Tibial artery (tissue), 4 donors: ENCODE measurements around the gene CCDC39.

ENCODE experiments used
- DNase-seq, 2 donors: peaks; one replicate each; pipeline ENCODE4 v3.0.0-alpha.2; 2019
- H3K27ac ChIP-seq, 2 donors: fragments of 200-600 bp; sonication (generic) in 1 of 2; 1 replicate in 1 of 2; 2 replicates in 1 of 2; pipeline ENCODE4 v1.5.1; 2018 to 2019; ENCODE audit warnings: mild to moderate bottlenecking in 1 of 2
- H3K27me3 ChIP-seq, 2 donors: fragments of 200-600 bp; sonication (generic) in 1 of 2; one replicate each; pipeline versions ENCODE4 v1.5.1 to v1.6.0; 2016 to 2019
- H3K36me3 ChIP-seq, 3 donors: fragments of 200-600 bp; sonication (generic) in 2 of 3; one replicate each; pipeline ENCODE4 v1.5.1; 2016 to 2019; ENCODE audit warnings: mild to moderate bottlenecking in 2 of 3
- H3K4me1 ChIP-seq, 4 donors: fragments of 200-600 bp; sonication (generic) in 2 of 4; 1 replicate in 3 of 4; 2 replicates in 1 of 4; pipeline ENCODE4 v1.5.1; 2016 to 2019
- H3K4me3 ChIP-seq, 2 donors: fragments of 200-600 bp; sonication (generic) in 1 of 2; 1 replicate in 1 of 2; 2 replicates in 1 of 2; pipeline ENCODE4 v1.5.1; 2018 to 2019; ENCODE audit warnings: mild to moderate bottlenecking in 2 of 2
- H3K9me3 ChIP-seq, 3 donors: fragments of 200-600 bp; sonication (generic) in 1 of 3; one replicate each; pipeline ENCODE4 v1.5.1; 2016 to 2019
- CTCF ChIP-seq, 2 experiments: fragments of 200-600 bp in 1 of 2; fragments of 450-650 bp in 1 of 2; IDR thresholded peaks; one replicate each; pipeline ENCODE4 v1.5.1; 2017 to 2019; ENCODE audit warnings: antibody characterized with exemption in 2 of 2, mild to moderate bottlenecking in 1 of 2, moderate library complexity in 1 of 2
- intact Hi-C: fragments of 100-400 bp; cut with DNase I; formaldehyde crosslinking; loops from one replicate; pipeline ENCODE4 v1.15.0; 2023; ENCODE audit warnings: low total_unique reads

Gene CCDC39

GRCh38 chr3:180590396-180590795 is 88.9 kb downstream of the CCDC39 start:
- intact Hi-C loops = no loop called here
- Histone ChIP-seq H3K27me3 (peaks cover 0 to 15% of the 10 kb centered on the region in 2 donors), H3K4me1 (no peaks in the 10 kb centered on the region), H3K9me3 (no peaks in the 10 kb centered on the region), H3K4me3 (no peak overlapping the region), H3K36me3 (no peaks in the 10 kb centered on the region), H3K27ac (no peak overlapping the region)
- no peak for DNase-seq
- TF ChIP-seq CTCF (IDR thresholded peaks at IDR 0.05) = no peak

GRCh38 chr3:180580934-180581333 is 98.4 kb downstream of the CCDC39 start:
- TF ChIP-seq CTCF (IDR thresholded peaks at IDR 0.05) = no peak
- Histone ChIP-seq H3K27me3 (no peaks in the 10 kb centered on the region), H3K4me3 (no peak overlapping the region), H3K36me3 (no peaks in the 10 kb centered on the region), H3K4me1 (no peaks in the 10 kb centered on the region), H3K27ac (no peak overlapping the region), H3K9me3 (no peaks in the 10 kb centered on the region)
- DNase-seq = no peak
- intact Hi-C loops = no loop called here

DNA sequence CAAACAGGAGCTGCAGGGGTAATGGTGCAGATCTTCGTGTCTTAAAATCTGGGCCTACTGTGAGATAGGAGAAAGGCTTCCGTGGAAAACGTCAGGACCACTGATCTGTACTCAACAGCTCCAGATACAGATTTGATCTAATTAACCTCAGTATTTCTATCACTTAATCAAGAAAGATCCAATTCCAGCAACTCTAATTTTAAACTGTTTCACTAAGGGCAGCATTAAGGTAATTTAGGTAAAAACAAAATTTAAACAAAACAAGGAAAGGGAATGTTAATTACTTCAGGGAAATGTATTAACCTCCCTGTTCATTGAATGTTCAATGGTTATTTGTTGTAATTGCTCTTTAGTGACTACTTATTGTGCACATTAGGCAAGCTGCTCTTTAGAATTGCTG is 103.7 kb downstream of the CCDC39 start:
- H3K4me1 ChIP-seq = no peaks in the 10 kb centered on the region
- H3K27me3 ChIP-seq = peaks cover 0 to 2% of the 10 kb centered on the region in 2 donors
- no peaks in the 10 kb centered on the region for H3K36me3 ChIP-seq
- intact Hi-C loops = no loop called here
- no peaks in the 10 kb centered on the region for H3K9me3 ChIP-seq
- DNase-seq = no peak
- no peak for TF ChIP-seq CTCF (IDR thresholded peaks at IDR 0.05)
- H3K27ac ChIP-seq = no peak overlapping the region
- no peak overlapping the region for H3K4me3 ChIP-seq

- no peak for DNase-seq
- H3K9me3 ChIP-seq = no peaks in the 10 kb centered on the region
- intact Hi-C loops = no loop called here
- no peaks in the 10 kb centered on the region for H3K36me3 ChIP-seq
- no peak overlapping the region for H3K4me3 ChIP-seq
- no peak for TF ChIP-seq CTCF (IDR thresholded peaks at IDR 0.05)
- H3K27ac ChIP-seq = no peak overlapping the region
- peaks cover 0 to 2% of the 10 kb centered on the region in 2 donors for H3K27me3 ChIP-seq
- no peaks in the 10 kb centered on the region for H3K4me1 ChIP-seq
These were observed 107.3 kb downstream of the CCDC39 start for GRCh38 chr3:180571831-180572598.

DNA sequence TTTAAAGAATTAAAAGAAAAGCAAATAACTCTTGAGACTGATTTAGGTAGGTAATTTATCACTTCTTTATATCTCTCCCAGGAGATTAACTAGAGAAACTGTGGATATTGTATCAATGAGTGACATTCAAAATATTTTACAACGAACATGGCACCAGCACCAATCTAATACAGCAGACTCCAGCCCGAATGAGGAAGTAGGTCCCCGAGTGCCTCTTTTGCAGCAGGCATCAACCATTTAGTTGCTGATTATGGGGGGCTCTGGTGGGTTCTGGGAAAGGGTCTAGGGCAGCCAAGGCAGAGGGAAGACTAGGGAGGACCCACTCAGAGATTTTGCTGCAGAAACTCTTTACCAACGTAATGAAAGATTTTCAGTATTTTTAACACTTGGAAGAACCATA is 109.1 kb downstream of the CCDC39 start:
- no peak for TF ChIP-seq CTCF (IDR thresholded peaks at IDR 0.05)
- intact Hi-C loops = no loop called here

More for the DNA sequence above, 109.1 kb downstream of the CCDC39 start:
- no peak overlapping the region for H3K27ac ChIP-seq
- DNase-seq = no peak
- no peaks in the 10 kb centered on the region for H3K4me1 ChIP-seq
- H3K36me3 ChIP-seq = no peaks in the 10 kb centered on the region
- peaks cover 0 to 2% of the 10 kb centered on the region in 2 donors for H3K27me3 ChIP-seq
- H3K9me3 ChIP-seq = no peaks in the 10 kb centered on the region
- H3K4me3 ChIP-seq = no peak overlapping the region
